H9 (cell line): ENCODE data around the gene RERE. TPM values are rescaled to one million over a fixed set of nuclear protein-coding genes. Genes with fewer than 3 reads are reported as not detected.

ENCODE experiments used
- DNase-seq: peaks from one replicate; pipeline ENCODE4 v3.0.0-alpha.2; 2017
- H2AFZ ChIP-seq: one replicate; pipeline ENCODE4 v1.6.1; 2013; ENCODE audit warnings: mild to moderate bottlenecking, low read length, control low read depth, moderate library complexity
- H2AK5ac ChIP-seq: 2 replicates; pipeline ENCODE4 v1.6.1; 2013; ENCODE audit warnings: low read length, control low read depth, mixed read lengths; ENCODE audit not compliant: insufficient read length
- H2BK120ac ChIP-seq: one replicate; pipeline ENCODE4 v1.6.1; 2013; ENCODE audit warnings: low read depth, mild to moderate bottlenecking, low read length, control low read depth, inconsistent platforms; ENCODE audit not compliant: poor library complexity, severe bottlenecking
- H2BK12ac ChIP-seq: 2 replicates; pipeline ENCODE4 v1.6.1; 2013; ENCODE audit warnings: low read length, control low read depth, mixed read lengths, low read depth; ENCODE audit not compliant: insufficient read length
- H2BK15ac ChIP-seq: 2 replicates; pipeline ENCODE4 v1.6.1; 2013; ENCODE audit warnings: low read depth, low read length, control low read depth
- H2BK20ac ChIP-seq: one replicate; pipeline ENCODE4 v1.6.1; 2013; ENCODE audit warnings: low read depth, mild to moderate bottlenecking, low read length, control low read depth, inconsistent platforms; ENCODE audit not compliant: poor library complexity, severe bottlenecking
- H2BK5ac ChIP-seq: 2 replicates; pipeline ENCODE4 v1.6.1; 2013; ENCODE audit warnings: low read length, control low read depth, mixed read lengths; ENCODE audit not compliant: insufficient read length
- H3K14ac ChIP-seq: 2 replicates; pipeline ENCODE4 v1.6.1; 2013; ENCODE audit warnings: low read length, control low read depth; ENCODE audit not compliant: insufficient read depth
- H3K18ac ChIP-seq: 2 replicates; pipeline ENCODE4 v1.6.1; 2013; ENCODE audit warnings: low read depth, mild to moderate bottlenecking, mixed read lengths, low read length, control low read depth; ENCODE audit not compliant: insufficient read length
- H3K23ac ChIP-seq: 2 replicates; pipeline ENCODE4 v1.6.1; 2013; ENCODE audit warnings: low read length, control low read depth, mixed read lengths, low read depth; ENCODE audit not compliant: insufficient read length
- H3K23me2 ChIP-seq: 2 replicates; pipeline ENCODE4 v1.6.1; 2013; ENCODE audit warnings: low read depth, mild to moderate bottlenecking, mixed read lengths, low read length, control low read depth; ENCODE audit not compliant: insufficient read length, poor library complexity, severe bottlenecking
- H3K27ac ChIP-seq: 2 replicates; pipeline ENCODE4 v1.5.1; 2013; ENCODE audit warnings: low read length, control low read depth, mixed read lengths, low read depth; ENCODE audit not compliant: insufficient read length
- H3K27me3 ChIP-seq: 2 replicates; pipeline ENCODE4 v1.6.1; 2013; ENCODE audit warnings: low read length, control low read depth, inconsistent platforms; ENCODE audit not compliant: insufficient read depth
- H3K4ac ChIP-seq: 2 replicates; pipeline ENCODE4 v1.6.1; 2013; ENCODE audit warnings: low read depth, mild to moderate bottlenecking, control low read depth, inconsistent platforms, low read length, moderate library complexity
- H3K4me1 ChIP-seq: 2 replicates; pipeline ENCODE4 v1.6.1; 2013; ENCODE audit warnings: low read length, control low read depth, inconsistent platforms; ENCODE audit not compliant: insufficient read depth
- H3K4me2 ChIP-seq: 2 replicates; pipeline ENCODE4 v1.6.1; 2013; ENCODE audit warnings: low read length, control low read depth, mixed read lengths; ENCODE audit not compliant: insufficient read length, insufficient read depth
- H3K56ac ChIP-seq: 2 replicates; pipeline ENCODE4 v1.6.1; 2013; ENCODE audit warnings: low read depth, mild to moderate bottlenecking, mixed read lengths, low read length, control low read depth; ENCODE audit not compliant: insufficient read length
- H3K79me1 ChIP-seq: 2 replicates; pipeline ENCODE4 v1.6.1; 2013; ENCODE audit warnings: low read depth, mild to moderate bottlenecking, moderate library complexity, low read length, control low read depth, inconsistent platforms; ENCODE audit not compliant: insufficient read depth, poor library complexity, severe bottlenecking
- H3K79me2 ChIP-seq: 2 replicates; pipeline ENCODE4 v1.6.1; 2013; ENCODE audit warnings: low read length, control low read depth, inconsistent platforms; ENCODE audit not compliant: insufficient read depth
- H3K9ac ChIP-seq: 2 replicates; pipeline ENCODE4 v1.6.1; 2013; ENCODE audit warnings: low read length, control low read depth, mixed read lengths; ENCODE audit not compliant: insufficient read length; ENCODE audit errors: extremely low read depth
- H3K9me3 ChIP-seq: one replicate; pipeline ENCODE4 v1.6.1; 2013; ENCODE audit warnings: low read depth, low read length, inconsistent platforms; ENCODE audit not compliant: control insufficient read depth
- H3T11ph ChIP-seq: one replicate; pipeline ENCODE4 v1.6.1; 2013; ENCODE audit warnings: mild to moderate bottlenecking, low read length, control low read depth, inconsistent platforms
- H4K20me1 ChIP-seq: one replicate; pipeline ENCODE4 v1.6.1; 2013; ENCODE audit not compliant: control insufficient read depth, insufficient read length, insufficient read depth
- H4K5ac ChIP-seq: 2 replicates; pipeline ENCODE4 v1.6.1; 2013; ENCODE audit warnings: low read depth, mild to moderate bottlenecking, mixed read lengths, low read length, control low read depth; ENCODE audit not compliant: insufficient read length
- H4K8ac ChIP-seq: replicated peaks from 2 replicates; pipeline ENCODE4 v1.6.1; 2013; ENCODE audit warnings: low read length, control low read depth, mixed read lengths, low read depth; ENCODE audit not compliant: insufficient read length
- H4K91ac ChIP-seq: 2 replicates; pipeline ENCODE4 v1.6.1; 2013; ENCODE audit warnings: low read depth, mild to moderate bottlenecking, moderate library complexity, mixed read lengths, low read length, control low read depth; ENCODE audit not compliant: insufficient read length
- H3K27ac Mint-ChIP-seq, 3 experiments: 2 replicates in 2 of 3; 3 replicates in 1 of 3; pipeline ENCODE4 v1.8.0; 2020 to 2021; ENCODE audit warnings: mixed read lengths in 3 of 3, mild to moderate bottlenecking in 1 of 3, moderate library complexity in 1 of 3
- H3K27me3 Mint-ChIP-seq: 2 replicates; pipeline ENCODE4 v1.8.0; 2021; ENCODE audit warnings: low read depth, mild to moderate bottlenecking, moderate library complexity, mixed read lengths
- H3K36me3 Mint-ChIP-seq, 3 experiments: 2 replicates in 2 of 3; 3 replicates in 1 of 3; pipeline ENCODE4 v1.8.0; 2020 to 2021; ENCODE audit warnings: low read depth in 3 of 3, mixed read lengths in 3 of 3; ENCODE audit not compliant: insufficient read depth in 1 of 3
- H3K4me1 Mint-ChIP-seq, 2 experiments: 2 replicates each; pipeline ENCODE4 v1.8.0; 2020; ENCODE audit warnings: mixed read lengths in 2 of 2
- H3K4me3 Mint-ChIP-seq, 2 experiments: 2 replicates in 1 of 2; 3 replicates in 1 of 2; pipeline ENCODE4 v1.8.0; 2020 to 2021; ENCODE audit warnings: mild to moderate bottlenecking in 2 of 2, mixed read lengths in 2 of 2, moderate library complexity in 1 of 2
- H3K9me3 Mint-ChIP-seq, 2 experiments: 2 replicates in 1 of 2; 3 replicates in 1 of 2; pipeline ENCODE4 v1.8.0; 2020; ENCODE audit warnings: mild to moderate bottlenecking in 2 of 2, mixed read lengths in 2 of 2, moderate library complexity in 1 of 2
- CTCF ChIP-seq: fragments of 200-600 bp; sonication (generic); conservative IDR thresholded peaks from 3 replicates; pipeline ENCODE4 v1.8.0; 2021; ENCODE audit warnings: antibody characterized with exemption, mild to moderate bottlenecking
- WGBS: extraction: QIAGEN DNeasy Blood & Tissue Kit; methylation state at CpG from one replicate; pipeline ENCODE4 v1.1.7; 2013; ENCODE audit warnings: missing lambda C conversion rate, low lambda C conversion rate, mixed read lengths; ENCODE audit not compliant: insufficient read length; ENCODE audit errors: extremely low coverage; 5-methylcytosine and 5-hydroxymethylcytosine counted together
- total RNA-seq: library from RNA; stranded (reverse); gene quantifications from 2 replicates; pipeline ENCODE4 v1.2.1, GENCODE V29; 2021

Gene RERE
- total RNA-seq, 1 experiment from 2014 or later: 103 TPM

- no peak overlapping the region for H2BK5ac ChIP-seq
- peaks cover 4% of the 10 kb centered on the region for H3K23me2 ChIP-seq
- Mint-ChIP-seq H3K4me3 (no peak overlapping the region), H3K27me3 (no peaks in the 10 kb centered on the region), H3K36me3 (no peaks in the 10 kb centered on the region), H3K4me1 (peaks cover 32 to 37% of the 10 kb centered on the region in 2 experiments), H3K9me3 (no peaks in the 10 kb centered on the region; a peak in 1 of 5 replicates), H3K27ac (peak overlapping the region in 2 of 3 experiments; percentile 1 to 3; a peak in 1 of 7 replicates)
- no peaks in the 10 kb centered on the region for H4K20me1 ChIP-seq
- no peak overlapping the region for H4K8ac ChIP-seq
- no peak overlapping the region for H2BK15ac ChIP-seq
- peaks cover 10% of the 10 kb centered on the region; the same call in 1 of the 2 replicates for H3K4me1 ChIP-seq
- no peak overlapping the region for H3K14ac ChIP-seq
- no peak overlapping the region for H3T11ph ChIP-seq
- no peaks in the 10 kb centered on the region for H3K27me3 ChIP-seq
- no peak overlapping the region for H3K4ac ChIP-seq
- no peak overlapping the region for H4K5ac ChIP-seq
- H3K79me2 ChIP-seq: peaks cover 28% of the 10 kb centered on the region; the same call in 1 of the 2 replicates
- no peak overlapping the region for H2AK5ac ChIP-seq
- no peak overlapping the region for H2AFZ ChIP-seq
- H3K18ac ChIP-seq: no peak overlapping the region
- H3K56ac ChIP-seq: no peak overlapping the region
- no peak for DNase-seq
- H3K9ac ChIP-seq: no peak overlapping the region
- H2BK20ac ChIP-seq: no peak overlapping the region
- H2BK120ac ChIP-seq: no peak overlapping the region
- H3K9me3 ChIP-seq: no peaks in the 10 kb centered on the region
- TF ChIP-seq CTCF: no peak
- H2BK12ac ChIP-seq: no peak overlapping the region
- H3K79me1 ChIP-seq: peaks cover 13% of the 10 kb centered on the region
- no peak overlapping the region for H3K27ac ChIP-seq
- no peak overlapping the region for H4K91ac ChIP-seq
- no peak overlapping the region for H3K23ac ChIP-seq
- no CpG with 5 or more reads among the region's 6 CpGs for WGBS
- H3K4me2 ChIP-seq: no peak overlapping the region
Observed at GRCh38 chr1:8813016-8813763, 4.2 kb downstream of the RERE start.
